ENCODE data around the gene FGF14. TPM values are rescaled to one million over a fixed set of nuclear protein-coding genes. Genes with fewer than 3 reads are reported as not detected.

Gene FGF14
- total RNA-seq, 4 donors from 2014 or later, result under 0.01 to 2.4 (median 0.99) TPM

- no peak for DNase-seq
- no peak for TF ChIP-seq CTCF (IDR thresholded peaks at IDR 0.05)
- TF ChIP-seq EP300 (IDR thresholded peaks at IDR 0.05; ENCODE audit: low read depth), result no peak
- Histone ChIP-seq H3K4me1 (no peaks in the 10 kb centered on the region), H3K9me3 (no peaks in the 10 kb centered on the region), H3K27ac (no peak overlapping the region), H3K27me3 (no peaks in the 10 kb centered on the region), H3K4me3 (no peak overlapping the region), H3K36me3 (no peaks in the 10 kb centered on the region)
- 77 to 78% methylated on average over 2 of the region's 2 CpGs for WGBS, 2 donors (ENCODE audit: low coverage in 1 of 2)
- intact Hi-C loops (cut with DNase I; ENCODE audit: low total_unique reads), result no loop called here
- in situ Hi-C loops (cut with MboI; ENCODE audit: low pct_ligation_motif_present in 1 of 4, low pct_unique_long_range_greater_than_20kb in 1 of 4, low sequenced_read_pairs in 3 of 4), result no loop called here
Measured at GRCh38 chr13:101698400-101698799, 703.4 kb downstream of the FGF14 start.

GRCh38 chr13:101697745-101698144 is 704.1 kb downstream of the FGF14 start:
- no peaks in the 10 kb centered on the region for H3K36me3 ChIP-seq
- 71 to 77% methylated on average over 3 of the region's 3 CpGs for WGBS, 2 donors (ENCODE audit: low coverage in 1 of 2)
- H3K4me3 ChIP-seq, result no peak overlapping the region
- H3K4me1 ChIP-seq, result no peaks in the 10 kb centered on the region
- in situ Hi-C loops (cut with MboI; ENCODE audit: low pct_ligation_motif_present in 1 of 4, low pct_unique_long_range_greater_than_20kb in 1 of 4, low sequenced_read_pairs in 3 of 4) (no loop called here), intact Hi-C loops (cut with DNase I; ENCODE audit: low total_unique reads) (no loop called here)
- no peaks in the 10 kb centered on the region for H3K9me3 ChIP-seq
- no peak for TF ChIP-seq CTCF (IDR thresholded peaks at IDR 0.05)
- TF ChIP-seq POLR2A (IDR thresholded peaks at IDR 0.05), result no peak
- no peak for TF ChIP-seq POLR2AphosphoS5 (IDR thresholded peaks at IDR 0.05)
- TF ChIP-seq EP300 (IDR thresholded peaks at IDR 0.05; ENCODE audit: low read depth), result no peak
- H3K27me3 ChIP-seq, result no peaks in the 10 kb centered on the region
- no peak overlapping the region for H3K27ac ChIP-seq
- no peak for DNase-seq

- 80% methylated on average over 4 of the region's 4 CpGs; no CpG with 5 or more reads in 1 of the 2 donors for WGBS, 2 donors (ENCODE audit: low coverage in 1 of 2)
- no peaks in the 10 kb centered on the region for H3K27me3 ChIP-seq
- intact Hi-C loops (cut with DNase I; ENCODE audit: low total_unique reads), result no loop called here
Measured at GRCh38 chr13:101695870-101696516, 705.9 kb downstream of the FGF14 start.

GRCh38 chr13:101691341-101691860 is 710.4 kb downstream of the FGF14 start:
- Histone ChIP-seq H3K4me3 (no peak overlapping the region), H3K9me3 (no peaks in the 10 kb centered on the region), H3K4me1 (no peaks in the 10 kb centered on the region), H3K36me3 (no peaks in the 10 kb centered on the region), H3K27me3 (no peaks in the 10 kb centered on the region), H3K27ac (no peak overlapping the region)
- intact Hi-C loops (cut with DNase I; ENCODE audit: low total_unique reads), result no loop called here
- no peak for TF ChIP-seq EP300 (IDR thresholded peaks at IDR 0.05; ENCODE audit: low read depth)
- no peak for TF ChIP-seq CTCF (IDR thresholded peaks at IDR 0.05)
- no peak for TF ChIP-seq POLR2A (IDR thresholded peaks at IDR 0.05)
- in situ Hi-C loops (cut with MboI; ENCODE audit: low pct_ligation_motif_present in 1 of 4, low pct_unique_long_range_greater_than_20kb in 1 of 4, low sequenced_read_pairs in 3 of 4), result no loop called here
- 60 to 88% methylated on average over 1 to 3 of the region's 3 CpGs for WGBS, 2 donors (ENCODE audit: low coverage in 1 of 2)
- no peak for DNase-seq

More at GRCh38 chr13:101695870-101696516, 705.9 kb downstream of the FGF14 start:
- no peaks in the 10 kb centered on the region for H3K36me3 ChIP-seq
- no peak for TF ChIP-seq POLR2AphosphoS5 (IDR thresholded peaks at IDR 0.05)
- no peak for TF ChIP-seq EP300 (IDR thresholded peaks at IDR 0.05; ENCODE audit: low read depth)
- no peak for TF ChIP-seq POLR2A (IDR thresholded peaks at IDR 0.05)
- no peak for TF ChIP-seq CTCF (IDR thresholded peaks at IDR 0.05)
- DNase-seq, result no peak
- no peak overlapping the region for H3K27ac ChIP-seq
- no peak overlapping the region for H3K4me3 ChIP-seq
- in situ Hi-C loops (cut with MboI; ENCODE audit: low pct_ligation_motif_present in 1 of 4, low pct_unique_long_range_greater_than_20kb in 1 of 4, low sequenced_read_pairs in 3 of 4), result no loop called here
- no peaks in the 10 kb centered on the region for H3K9me3 ChIP-seq
- H3K4me1 ChIP-seq, result no peaks in the 10 kb centered on the region
